ENCODE measurements around the gene IZUMO3.

Gene IZUMO3

DNA sequence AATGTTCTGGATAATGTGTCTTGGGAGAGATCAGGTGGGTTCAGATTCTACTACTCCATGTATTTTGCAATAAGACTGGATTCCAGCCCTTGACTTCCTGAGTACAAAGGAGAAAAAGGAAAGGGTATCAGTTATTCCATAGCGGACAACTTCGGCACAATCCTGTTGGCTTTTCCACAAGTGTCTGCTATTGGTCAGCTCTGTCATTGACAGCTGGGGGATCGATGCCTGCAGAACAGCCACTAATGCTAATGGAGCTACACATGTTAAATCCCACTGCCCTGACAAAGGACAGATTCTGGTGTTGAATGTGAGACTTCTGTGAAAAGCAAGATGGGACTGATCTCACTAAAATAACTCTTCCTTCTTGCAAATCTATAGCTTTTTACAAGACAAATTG, 41.2 kb downstream of the IZUMO3 start:
- no peaks in the 10 kb centered on the region for H3K4me1 Mint-ChIP-seq (ENCODE audit: low read depth)
- H3K27me3 Mint-ChIP-seq (ENCODE audit: low read depth): no peaks in the 10 kb centered on the region
- H3K27ac Mint-ChIP-seq: no peak overlapping the region
- H3K4me3 Mint-ChIP-seq: no peak overlapping the region
- peaks cover 17% of the 10 kb centered on the region for H3K9me3 Mint-ChIP-seq
- no peaks in the 10 kb centered on the region for H3K36me3 Mint-ChIP-seq (ENCODE audit: low read depth)

DNA sequence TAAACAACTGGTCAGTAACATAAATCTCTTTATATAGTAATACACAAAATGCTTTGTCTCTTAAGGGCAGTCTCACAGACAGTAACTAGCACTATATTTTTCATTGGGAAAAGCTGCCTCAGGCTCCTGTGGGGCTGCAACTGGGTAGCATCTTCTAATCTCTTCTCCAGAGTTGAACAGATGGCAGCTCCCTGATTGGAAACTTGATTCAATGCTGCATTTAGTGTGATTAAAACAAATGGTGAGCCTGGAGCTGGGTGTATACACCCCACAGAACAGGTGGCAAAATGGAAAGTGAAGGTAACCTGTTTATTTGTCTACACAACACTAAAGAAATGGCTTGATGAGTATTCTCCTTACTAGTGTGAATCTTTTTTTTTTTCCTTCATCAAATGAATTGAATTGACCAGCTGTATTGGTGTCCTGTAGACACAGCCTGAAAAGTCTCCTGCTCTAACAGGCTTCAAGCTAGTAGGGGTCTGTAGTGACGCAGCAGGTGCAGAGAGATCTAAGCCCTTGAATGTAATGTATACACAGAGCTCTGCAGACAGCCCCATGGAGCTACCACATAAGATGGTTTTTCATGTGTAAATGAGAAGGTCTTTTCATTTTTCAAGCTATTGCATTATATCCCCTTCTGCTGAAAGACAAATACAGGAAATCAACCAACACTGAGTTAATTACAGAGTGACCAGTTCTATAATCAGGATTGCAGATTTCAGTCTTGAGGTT, 43.3 kb downstream of the IZUMO3 start:
- no peaks in the 10 kb centered on the region for H3K36me3 Mint-ChIP-seq (ENCODE audit: low read depth)
- H3K4me3 Mint-ChIP-seq: no peak overlapping the region
- H3K27ac Mint-ChIP-seq: no peak overlapping the region
- no peaks in the 10 kb centered on the region for H3K4me1 Mint-ChIP-seq (ENCODE audit: low read depth)
- H3K27me3 Mint-ChIP-seq (ENCODE audit: low read depth): no peaks in the 10 kb centered on the region
- peaks cover 24% of the 10 kb centered on the region for H3K9me3 Mint-ChIP-seq

GRCh38 chr9:24500761-24501160, 44.9 kb downstream of the IZUMO3 start:
- no peaks in the 10 kb centered on the region for H3K27me3 Mint-ChIP-seq (ENCODE audit: low read depth)
- no peaks in the 10 kb centered on the region for H3K4me1 Mint-ChIP-seq (ENCODE audit: low read depth)
- no peaks in the 10 kb centered on the region for H3K36me3 Mint-ChIP-seq (ENCODE audit: low read depth)

GRCh38 chr9:24498632-24499031, 47.1 kb downstream of the IZUMO3 start:
- Mint-ChIP-seq H3K36me3 (ENCODE audit: low read depth) (no peaks in the 10 kb centered on the region), H3K4me3 (no peak overlapping the region), H3K9me3 (peaks cover 25% of the 10 kb centered on the region), H3K27me3 (ENCODE audit: low read depth) (no peaks in the 10 kb centered on the region), H3K4me1 (ENCODE audit: low read depth) (no peaks in the 10 kb centered on the region), H3K27ac (no peak overlapping the region)

More at GRCh38 chr9:24500761-24501160, 44.9 kb downstream of the IZUMO3 start:
- Mint-ChIP-seq H3K27ac (no peak overlapping the region), H3K9me3 (peaks cover 24% of the 10 kb centered on the region), H3K4me3 (no peak overlapping the region)

GRCh38 chr9:24497671-24498070, 48.0 kb downstream of the IZUMO3 start:
- Mint-ChIP-seq H3K27ac (no peak overlapping the region), H3K36me3 (ENCODE audit: low read depth) (no peaks in the 10 kb centered on the region), H3K4me1 (ENCODE audit: low read depth) (no peaks in the 10 kb centered on the region), H3K9me3 (peaks cover 32% of the 10 kb centered on the region), H3K4me3 (no peak overlapping the region), H3K27me3 (ENCODE audit: low read depth) (no peaks in the 10 kb centered on the region)
